K562 (cell line): Measurements from ENCODE around the gene PCDH9.

ENCODE experiments used
- CEBPB ChIP-seq: fragments of 450-650 bp; IDR thresholded peaks from 2 replicates; pipeline ENCODE4 v1.6.1; 2016; ENCODE audit warnings: missing genetic modification characterization, missing compliant biosample characterization
- KLF1 ChIP-seq: fragments of 450-650 bp; IDR thresholded peaks from 2 replicates; pipeline ENCODE4 v1.6.1; 2016; ENCODE audit warnings: missing genetic modification characterization, missing compliant biosample characterization
- PHF8 ChIP-seq: fragments of 200-600 bp; sonication (generic); IDR thresholded peaks from 2 replicates; pipeline ENCODE4 v1.6.1; 2012; ENCODE audit warnings: mixed run types, mild to moderate bottlenecking, inconsistent platforms, low read length, moderate library complexity, borderline replicate concordance
- RB1 ChIP-seq: fragments of 450-650 bp; IDR thresholded peaks from 2 replicates; pipeline ENCODE4 v1.6.1; 2017; ENCODE audit warnings: low read depth, mild to moderate bottlenecking
- RNF2 ChIP-seq: sonication (generic); IDR thresholded peaks from 2 replicates; pipeline ENCODE4 v1.6.1; 2016
- SMAD1 ChIP-seq: fragments of 150-350 bp; IDR thresholded peaks from 2 replicates; pipeline ENCODE4 v1.6.1; 2014; ENCODE audit warnings: low read length, low read depth; ENCODE audit not compliant: partially characterized antibody
- TAF1 ChIP-seq: IDR thresholded peaks from 2 replicates; pipeline ENCODE4 v1.6.1; 2011; ENCODE audit warnings: mild to moderate bottlenecking, low read length, moderate library complexity; ENCODE audit not compliant: insufficient read depth, control insufficient read depth, severe bottlenecking; ENCODE audit errors: extremely low read depth
- TGIF2 ChIP-seq: sonication (generic); formaldehyde crosslinking; IDR thresholded peaks from 2 replicates; pipeline ENCODE4 v1.8.1; 2022; ENCODE audit warnings: mild to moderate bottlenecking, missing genetic modification reagents, moderate library complexity
- ZNF184 ChIP-seq: sonication (generic); formaldehyde crosslinking; IDR thresholded peaks from 2 replicates; pipeline ENCODE4 v1.5.0; 2020; ENCODE audit warnings: missing genetic modification reagents
- TF ChIP-seq, protein P1 (sequence below), 3 experiments: IDR thresholded peaks in 2 of 3; conservative IDR thresholded peaks in 1 of 3; 2 replicates each; pipeline ENCODE4 v1.5.1; 2011 to 2012; ENCODE audit warnings: low read length in 3 of 3, mild to moderate bottlenecking in 3 of 3, control low read depth in 2 of 3, improper control_type of control experiment in 1 of 3, inconsistent platforms in 1 of 3, low read depth in 1 of 3, mixed read lengths in 1 of 3, moderate library complexity in 1 of 3; ENCODE audit not compliant: insufficient read depth in 2 of 3
- TF ChIP-seq, protein P2 (sequence below), 2 experiments: fragments of 450-650 bp; formaldehyde crosslinking in 1 of 2; IDR thresholded peaks; 2 replicates each; pipeline versions ENCODE4 v1.4.0 to v1.6.1; 2014 to 2020; ENCODE audit warnings: mild to moderate bottlenecking in 2 of 2, borderline replicate concordance in 1 of 2, low read depth in 1 of 2

DNA sequence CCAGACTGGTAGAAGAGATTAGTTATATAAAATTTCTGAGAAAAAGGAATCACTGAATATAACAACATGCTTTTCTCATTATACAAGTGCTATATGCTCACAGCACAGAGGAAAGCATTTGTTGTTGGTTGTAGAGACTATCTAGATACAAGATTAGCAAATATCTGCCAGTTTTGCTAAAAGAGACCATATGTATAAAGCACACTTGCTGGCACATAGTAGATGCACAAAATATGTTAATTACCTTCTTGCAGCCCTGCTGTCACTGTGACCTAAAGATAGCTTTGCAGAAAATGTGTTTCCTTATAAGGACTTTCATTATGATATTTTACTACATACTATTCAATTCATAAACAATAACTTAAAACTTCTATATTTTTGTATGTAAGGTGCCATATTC is 755.1 kb downstream of the PCDH9 start:
- TF ChIP-seq, protein P1, sequence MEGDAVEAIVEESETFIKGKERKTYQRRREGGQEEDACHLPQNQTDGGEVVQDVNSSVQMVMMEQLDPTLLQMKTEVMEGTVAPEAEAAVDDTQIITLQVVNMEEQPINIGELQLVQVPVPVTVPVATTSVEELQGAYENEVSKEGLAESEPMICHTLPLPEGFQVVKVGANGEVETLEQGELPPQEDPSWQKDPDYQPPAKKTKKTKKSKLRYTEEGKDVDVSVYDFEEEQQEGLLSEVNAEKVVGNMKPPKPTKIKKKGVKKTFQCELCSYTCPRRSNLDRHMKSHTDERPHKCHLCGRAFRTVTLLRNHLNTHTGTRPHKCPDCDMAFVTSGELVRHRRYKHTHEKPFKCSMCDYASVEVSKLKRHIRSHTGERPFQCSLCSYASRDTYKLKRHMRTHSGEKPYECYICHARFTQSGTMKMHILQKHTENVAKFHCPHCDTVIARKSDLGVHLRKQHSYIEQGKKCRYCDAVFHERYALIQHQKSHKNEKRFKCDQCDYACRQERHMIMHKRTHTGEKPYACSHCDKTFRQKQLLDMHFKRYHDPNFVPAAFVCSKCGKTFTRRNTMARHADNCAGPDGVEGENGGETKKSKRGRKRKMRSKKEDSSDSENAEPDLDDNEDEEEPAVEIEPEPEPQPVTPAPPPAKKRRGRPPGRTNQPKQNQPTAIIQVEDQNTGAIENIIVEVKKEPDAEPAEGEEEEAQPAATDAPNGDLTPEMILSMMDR (IDR thresholded peaks at IDR 0.05 in 2 of 3, conservative IDR thresholded peaks at IDR 0.05 in 1 of 3; ENCODE audit: insufficient read depth in 2 of 3, low read depth in 1 of 3, low read length in 3 of 3): no peak
- TF ChIP-seq TGIF2 (no peak), ZNF184 (CRISPR knock-in tag) (no peak), PHF8 (no peak), KLF1 (tag) (no peak), RB1 (no peak), TAF1 (no peak), CEBPB (no peak), RNF2 (no peak), SMAD1 (no peak)
- TF ChIP-seq, protein P2, sequence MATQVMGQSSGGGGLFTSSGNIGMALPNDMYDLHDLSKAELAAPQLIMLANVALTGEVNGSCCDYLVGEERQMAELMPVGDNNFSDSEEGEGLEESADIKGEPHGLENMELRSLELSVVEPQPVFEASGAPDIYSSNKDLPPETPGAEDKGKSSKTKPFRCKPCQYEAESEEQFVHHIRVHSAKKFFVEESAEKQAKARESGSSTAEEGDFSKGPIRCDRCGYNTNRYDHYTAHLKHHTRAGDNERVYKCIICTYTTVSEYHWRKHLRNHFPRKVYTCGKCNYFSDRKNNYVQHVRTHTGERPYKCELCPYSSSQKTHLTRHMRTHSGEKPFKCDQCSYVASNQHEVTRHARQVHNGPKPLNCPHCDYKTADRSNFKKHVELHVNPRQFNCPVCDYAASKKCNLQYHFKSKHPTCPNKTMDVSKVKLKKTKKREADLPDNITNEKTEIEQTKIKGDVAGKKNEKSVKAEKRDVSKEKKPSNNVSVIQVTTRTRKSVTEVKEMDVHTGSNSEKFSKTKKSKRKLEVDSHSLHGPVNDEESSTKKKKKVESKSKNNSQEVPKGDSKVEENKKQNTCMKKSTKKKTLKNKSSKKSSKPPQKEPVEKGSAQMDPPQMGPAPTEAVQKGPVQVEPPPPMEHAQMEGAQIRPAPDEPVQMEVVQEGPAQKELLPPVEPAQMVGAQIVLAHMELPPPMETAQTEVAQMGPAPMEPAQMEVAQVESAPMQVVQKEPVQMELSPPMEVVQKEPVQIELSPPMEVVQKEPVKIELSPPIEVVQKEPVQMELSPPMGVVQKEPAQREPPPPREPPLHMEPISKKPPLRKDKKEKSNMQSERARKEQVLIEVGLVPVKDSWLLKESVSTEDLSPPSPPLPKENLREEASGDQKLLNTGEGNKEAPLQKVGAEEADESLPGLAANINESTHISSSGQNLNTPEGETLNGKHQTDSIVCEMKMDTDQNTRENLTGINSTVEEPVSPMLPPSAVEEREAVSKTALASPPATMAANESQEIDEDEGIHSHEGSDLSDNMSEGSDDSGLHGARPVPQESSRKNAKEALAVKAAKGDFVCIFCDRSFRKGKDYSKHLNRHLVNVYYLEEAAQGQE (IDR thresholded peaks at IDR 0.05; ENCODE audit: borderline replicate concordance): no peak
- TF ChIP-seq, protein P2 (CRISPR knock-in tag; IDR thresholded peaks at IDR 0.05; ENCODE audit: low read depth): no peak
